Endothelial cell of umbilical vein (primary cell): ENCODE results near the gene SP1.
"Not testable (repeated sequence)": the region's sequence is repeated elsewhere in the genome, so short reads cannot be mapped to it uniquely, and the experiment has no call there.

Source experiments
- EZH2 ChIP-seq: IDR thresholded peaks from 2 replicates; pipeline ENCODE4 v1.6.1; 2012; ENCODE audit warnings: borderline replicate concordance, low read depth, mild to moderate bottlenecking, moderate library complexity, low read length, inconsistent platforms; ENCODE audit not compliant: severe bottlenecking
- POLR2A ChIP-seq: IDR thresholded peaks from 2 replicates; pipeline ENCODE4 v1.6.1; 2012; ENCODE audit warnings: low read depth, mild to moderate bottlenecking, control low read depth, low read length
- TF ChIP-seq, protein P1 (sequence below), 2 donors: IDR thresholded peaks; 1 replicate in 1 of 2; 2 replicates in 1 of 2; pipeline ENCODE4 v1.5.1; 2011; ENCODE audit warnings: low read length in 2 of 2, mild to moderate bottlenecking in 2 of 2, moderate library complexity in 2 of 2, control low read depth in 1 of 2, inconsistent platforms in 1 of 2, low read depth in 1 of 2; ENCODE audit not compliant: insufficient read depth in 1 of 2; ENCODE audit errors: extremely low read depth in 1 of 2

DNA sequence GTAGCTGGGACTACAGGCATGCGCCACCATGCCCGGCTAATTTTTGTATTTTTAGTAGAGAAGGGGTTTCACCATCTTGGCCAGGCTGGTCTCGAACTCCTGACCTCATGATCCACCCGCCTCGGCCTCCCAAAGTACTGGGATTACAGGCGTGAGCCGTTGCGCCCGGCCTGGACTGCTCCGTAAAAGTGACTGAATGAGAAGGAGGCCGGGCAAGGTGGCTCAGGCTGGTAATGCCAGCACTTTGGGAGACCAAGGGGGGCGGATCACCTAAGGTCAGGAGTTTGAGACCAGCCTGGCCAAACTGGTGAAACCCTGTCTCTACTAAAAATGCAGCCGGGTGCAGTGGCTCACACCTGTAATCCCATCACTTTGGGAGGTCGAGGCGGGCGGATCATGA, 22.4 kb downstream of the SP1 start:
- TF ChIP-seq, protein P1, sequence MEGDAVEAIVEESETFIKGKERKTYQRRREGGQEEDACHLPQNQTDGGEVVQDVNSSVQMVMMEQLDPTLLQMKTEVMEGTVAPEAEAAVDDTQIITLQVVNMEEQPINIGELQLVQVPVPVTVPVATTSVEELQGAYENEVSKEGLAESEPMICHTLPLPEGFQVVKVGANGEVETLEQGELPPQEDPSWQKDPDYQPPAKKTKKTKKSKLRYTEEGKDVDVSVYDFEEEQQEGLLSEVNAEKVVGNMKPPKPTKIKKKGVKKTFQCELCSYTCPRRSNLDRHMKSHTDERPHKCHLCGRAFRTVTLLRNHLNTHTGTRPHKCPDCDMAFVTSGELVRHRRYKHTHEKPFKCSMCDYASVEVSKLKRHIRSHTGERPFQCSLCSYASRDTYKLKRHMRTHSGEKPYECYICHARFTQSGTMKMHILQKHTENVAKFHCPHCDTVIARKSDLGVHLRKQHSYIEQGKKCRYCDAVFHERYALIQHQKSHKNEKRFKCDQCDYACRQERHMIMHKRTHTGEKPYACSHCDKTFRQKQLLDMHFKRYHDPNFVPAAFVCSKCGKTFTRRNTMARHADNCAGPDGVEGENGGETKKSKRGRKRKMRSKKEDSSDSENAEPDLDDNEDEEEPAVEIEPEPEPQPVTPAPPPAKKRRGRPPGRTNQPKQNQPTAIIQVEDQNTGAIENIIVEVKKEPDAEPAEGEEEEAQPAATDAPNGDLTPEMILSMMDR (IDR thresholded peaks at IDR 0.05; ENCODE audit: extremely low read depth in 1 of 2, insufficient read depth in 1 of 2, low read depth in 1 of 2, low read length in 2 of 2) = not testable (repeated sequence)
- TF ChIP-seq POLR2A, EZH2: not testable (repeated sequence)
